ENCODE results near the gene PADI1. TPM values are rescaled to one million over a fixed set of nuclear protein-coding genes. Genes with fewer than 3 reads are reported as not detected.
A peak's percentile ranks its signal among the peaks of the same experiment; 100 is the strongest.

Gene PADI1
- polyA plus RNA-seq, 3 donors: 0.04 TPM; not detected in 2

DNA sequence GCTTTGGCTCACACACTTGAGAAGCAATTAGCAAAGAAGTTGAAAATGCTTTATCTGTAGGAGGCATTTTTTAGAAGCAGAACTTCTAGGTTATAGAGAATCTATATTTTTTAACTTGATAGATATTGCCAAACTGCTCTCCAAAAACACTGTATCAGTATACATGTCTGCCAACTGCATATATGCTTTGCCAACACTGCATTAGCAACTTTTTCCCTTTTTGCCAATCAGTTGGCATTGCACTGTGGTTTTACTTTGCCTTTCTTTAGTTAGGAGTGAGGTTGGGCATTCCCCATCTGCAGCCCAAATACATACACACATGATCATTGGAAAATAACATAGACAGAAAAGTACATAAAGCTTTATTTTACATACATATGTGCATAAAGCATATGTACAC is 59.0 kb downstream of the PADI1 start:
- no peak for DNase-seq (ENCODE audit: low read depth in 3 of 3, low spot score in 2 of 3)

GRCh38 chr1:17264470-17264869 is 59.5 kb downstream of the PADI1 start:
- DNase-seq (ENCODE audit: low read depth in 3 of 3, low spot score in 2 of 3): no peak

DNA sequence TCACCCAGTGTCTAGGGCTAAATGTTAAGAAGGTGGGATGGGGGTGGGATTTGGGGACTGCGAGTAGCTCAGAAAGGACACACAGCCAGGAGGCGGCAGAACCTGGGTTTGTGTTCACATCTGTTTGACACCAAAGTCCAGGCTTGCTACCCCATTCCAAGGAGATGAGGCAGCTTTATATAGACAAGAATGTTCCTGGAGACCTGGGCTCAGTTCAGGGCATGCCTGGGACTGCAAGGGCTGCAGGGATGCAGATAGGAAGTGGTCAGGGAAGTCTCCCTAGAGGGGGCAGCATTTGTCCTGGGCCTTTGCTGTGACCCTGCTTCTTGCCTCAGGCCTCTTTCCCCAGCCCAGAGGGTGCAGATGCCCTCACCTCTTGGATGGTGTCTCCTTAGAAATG is 60.2 kb downstream of the PADI1 start:
- no peak for DNase-seq (ENCODE audit: low read depth in 3 of 3, low spot score in 2 of 3)

DNA sequence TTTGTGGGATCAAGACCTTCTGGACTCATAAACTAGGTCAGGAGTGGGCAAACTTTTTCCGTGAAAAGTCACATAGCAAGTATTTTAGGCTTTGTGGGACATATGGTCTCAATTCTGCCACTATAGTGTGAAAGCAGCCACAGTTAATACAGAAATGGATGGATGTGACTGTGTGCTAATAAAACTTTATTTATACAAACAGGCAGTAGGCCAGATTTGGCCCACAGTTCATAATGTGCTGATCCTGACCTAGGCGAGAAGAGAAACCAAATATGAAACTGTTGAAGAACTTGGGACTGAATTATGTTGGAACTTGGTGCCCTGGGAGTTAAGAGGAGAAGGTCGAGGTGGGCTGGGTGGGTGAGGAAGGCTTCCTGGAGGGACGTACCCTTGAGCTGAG is 61.0 kb downstream of the PADI1 start:
- DNase-seq (ENCODE audit: low read depth in 3 of 3, low spot score in 2 of 3): no peak

GRCh38 chr1:17270891-17271765 is 66.2 kb downstream of the PADI1 start:
- no peak for DNase-seq (ENCODE audit: low read depth in 3 of 3, low spot score in 2 of 3)

- no peak for DNase-seq (ENCODE audit: low read depth in 3 of 3, low spot score in 2 of 3)
Measured at GRCh38 chr1:17272066-17272465, 67.1 kb downstream of the PADI1 start.

GRCh38 chr1:17272646-17273045 is 67.7 kb downstream of the PADI1 start:
- no peak for DNase-seq (ENCODE audit: low read depth in 3 of 3, low spot score in 2 of 3)

DNA sequence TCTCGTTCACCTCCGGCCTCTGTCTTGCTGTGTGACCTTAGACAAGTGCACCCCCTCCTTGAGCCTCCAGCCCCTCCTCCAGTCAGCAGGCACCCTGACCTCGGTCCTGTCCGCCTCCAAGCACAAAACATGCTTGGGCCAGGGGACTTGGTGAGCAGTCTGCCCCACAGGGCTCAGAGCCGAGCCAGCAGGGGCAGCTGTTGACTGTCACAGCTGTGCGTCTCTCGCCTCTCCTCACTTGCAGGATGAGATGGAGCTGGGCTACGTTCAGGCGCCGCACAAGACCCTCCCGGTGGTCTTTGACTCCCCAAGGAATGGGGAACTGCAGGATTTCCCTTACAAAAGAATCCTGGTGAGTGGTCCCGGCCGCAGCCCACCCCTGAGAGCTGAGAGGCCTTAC is 68.2 kb downstream of the PADI1 start:
- no peak for DNase-seq (ENCODE audit: low read depth in 3 of 3, low spot score in 2 of 3)

- peak in 1 of 3 donors; percentile 18 for DNase-seq (ENCODE audit: low read depth in 3 of 3, low spot score in 2 of 3)
Measured at GRCh38 chr1:17274186-17275170, 69.5 kb downstream of the PADI1 start.

- no peak for DNase-seq (ENCODE audit: low read depth in 3 of 3, low spot score in 2 of 3)
Measured at GRCh38 chr1:17276568-17276967, 71.6 kb downstream of the PADI1 start.

DNA sequence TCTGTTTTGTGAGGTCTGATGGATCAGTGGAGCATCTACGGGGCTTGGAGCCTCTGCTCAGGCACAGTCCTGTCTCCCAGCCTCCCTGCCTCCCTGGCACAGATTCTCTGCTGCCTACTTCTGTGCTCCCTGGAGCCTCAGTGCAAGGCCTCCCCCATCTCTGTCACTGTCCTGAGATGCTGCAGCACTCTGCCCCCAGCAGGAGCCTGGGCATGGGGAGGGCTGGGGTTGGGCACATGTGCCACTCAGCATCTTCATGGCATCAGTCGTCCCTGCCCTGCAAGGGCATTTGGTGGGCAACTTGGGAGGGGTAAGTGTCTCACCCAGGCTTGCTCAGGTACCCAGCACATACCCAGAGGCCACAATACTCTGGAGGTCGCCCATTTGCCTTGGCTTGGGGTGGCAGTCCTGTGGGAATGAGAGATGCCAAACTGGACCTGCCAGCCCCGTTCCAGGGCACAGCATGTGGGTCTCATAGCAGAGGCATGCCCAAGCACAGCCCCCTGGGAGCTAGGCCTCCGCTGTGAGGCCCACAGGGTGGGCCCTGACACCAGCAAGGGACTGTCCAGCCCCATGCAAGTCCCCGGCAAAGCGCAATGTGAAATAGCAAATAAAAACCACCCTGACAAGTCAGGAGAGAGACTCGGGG is 72.7 kb downstream of the PADI1 start:
- no peak for DNase-seq (ENCODE audit: low read depth in 3 of 3, low spot score in 2 of 3)

GRCh38 chr1:17278996-17279830 is 74.3 kb downstream of the PADI1 start:
- DNase-seq (ENCODE audit: low read depth in 3 of 3, low spot score in 2 of 3): no peak

DNA sequence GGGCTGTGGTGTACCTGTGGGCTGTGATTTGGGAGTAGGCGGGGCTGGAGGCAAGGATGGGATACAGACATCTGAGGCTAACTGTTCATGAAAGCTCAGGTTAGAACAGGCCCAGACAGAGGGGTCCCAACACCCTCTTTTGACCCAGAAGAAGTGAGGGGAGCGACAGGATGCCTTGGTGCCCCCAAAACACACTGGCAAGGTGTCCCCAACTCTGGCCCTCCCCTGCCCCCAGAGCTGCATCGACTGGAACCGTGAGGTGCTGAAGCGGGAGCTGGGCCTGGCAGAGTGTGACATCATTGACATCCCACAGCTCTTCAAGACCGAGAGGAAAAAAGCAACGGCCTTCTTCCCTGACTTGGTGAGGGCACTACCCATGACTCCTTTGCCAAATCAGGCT is 75.5 kb downstream of the PADI1 start:
- no peak for DNase-seq (ENCODE audit: low read depth in 3 of 3, low spot score in 2 of 3)

- DNase-seq (ENCODE audit: low read depth in 3 of 3, low spot score in 2 of 3): no peak
Measured at GRCh38 chr1:17280894-17281293, 76.0 kb downstream of the PADI1 start.

DNA sequence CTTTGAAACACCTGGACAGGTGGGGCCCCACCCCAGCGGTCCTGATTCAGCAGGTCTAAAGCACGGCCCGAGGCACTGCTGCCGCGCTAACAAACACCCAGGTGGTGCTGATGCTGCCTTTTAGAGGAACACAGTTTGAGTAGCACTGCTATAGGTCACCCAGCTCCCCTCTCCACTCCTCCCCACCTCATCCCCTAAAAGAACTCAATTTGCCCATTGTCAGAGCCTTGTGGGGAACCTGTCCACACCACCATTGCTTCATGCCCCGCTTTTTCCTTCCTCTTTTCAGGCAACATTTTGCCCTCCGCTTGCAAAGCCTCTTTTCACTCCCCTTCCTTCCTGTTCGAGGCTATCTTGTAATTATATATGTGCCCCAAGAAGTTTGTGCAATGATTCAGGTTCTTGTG is 76.8 kb downstream of the PADI1 start:
- no peak for DNase-seq (ENCODE audit: low read depth in 3 of 3, low spot score in 2 of 3)

DNA sequence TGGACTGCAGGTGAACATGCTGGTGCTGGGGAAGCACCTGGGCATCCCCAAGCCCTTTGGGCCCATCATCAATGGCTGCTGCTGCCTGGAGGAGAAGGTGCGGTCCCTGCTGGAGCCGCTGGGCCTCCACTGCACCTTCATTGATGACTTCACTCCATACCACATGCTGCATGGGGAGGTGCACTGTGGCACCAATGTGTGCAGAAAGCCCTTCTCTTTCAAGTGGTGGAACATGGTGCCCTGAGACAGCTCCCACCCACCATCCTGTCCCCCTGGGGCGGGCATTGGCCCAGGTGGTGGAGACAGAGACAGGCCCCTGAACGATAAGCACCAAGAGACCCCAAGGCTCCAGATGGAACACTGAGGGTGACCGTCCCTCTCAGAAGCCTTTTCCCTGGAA is 77.9 kb downstream of the PADI1 start:
- DNase-seq (ENCODE audit: low read depth in 3 of 3, low spot score in 2 of 3): no peak

DNA sequence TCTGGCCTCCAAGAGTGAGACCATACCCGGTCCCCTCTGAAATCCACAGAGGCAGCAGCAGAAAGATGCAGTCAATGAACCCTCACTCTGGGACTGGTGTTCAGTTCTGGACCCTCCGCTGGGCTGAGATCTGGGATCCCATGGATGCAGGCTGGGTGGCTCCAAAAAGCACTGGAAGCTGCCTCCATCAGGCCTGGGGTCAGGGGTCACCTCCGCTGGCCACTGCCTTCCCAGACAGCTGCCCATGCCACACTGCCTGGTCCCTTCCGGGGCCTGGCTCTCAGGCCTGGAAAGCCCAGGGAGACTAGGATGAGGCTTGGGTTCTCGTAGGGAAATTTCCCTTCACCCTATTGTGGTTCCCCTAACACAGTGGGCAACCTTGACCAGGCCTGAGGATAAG is 81.7 kb downstream of the PADI1 start:
- no peak for DNase-seq (ENCODE audit: low read depth in 3 of 3, low spot score in 2 of 3)

DNA sequence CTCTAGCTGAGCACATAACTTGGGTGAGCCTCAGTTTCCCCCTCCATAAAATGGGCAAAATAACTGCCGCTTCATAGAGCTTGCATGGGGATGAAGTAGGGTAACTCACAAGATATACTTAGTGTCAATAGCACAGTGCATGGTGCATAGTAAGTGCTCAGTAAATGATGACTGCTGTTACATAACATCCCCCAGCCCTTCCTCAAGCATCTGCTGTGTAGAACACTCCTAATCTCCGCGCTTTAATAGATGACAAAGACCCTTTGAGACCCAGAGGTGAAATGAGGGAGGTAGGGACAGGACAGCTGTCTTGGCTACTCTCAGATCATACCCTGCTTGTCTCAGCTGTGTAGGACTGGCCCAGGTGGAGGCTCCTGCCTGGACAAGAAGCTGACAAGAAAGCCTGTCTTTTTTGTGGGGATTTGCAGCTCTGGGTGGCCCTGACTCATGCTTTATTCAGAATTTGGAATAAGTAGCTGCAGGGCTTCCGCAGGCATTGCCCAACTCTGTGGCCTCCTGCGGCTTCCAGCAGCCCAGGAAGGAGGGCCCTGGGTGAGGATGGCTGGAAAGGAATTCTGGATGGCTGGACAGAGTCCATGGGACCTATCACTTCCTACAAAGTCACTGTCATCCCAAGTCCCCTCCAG is 82.3 kb downstream of the PADI1 start:
- DNase-seq (ENCODE audit: low read depth in 3 of 3, low spot score in 2 of 3): no peak

DNA sequence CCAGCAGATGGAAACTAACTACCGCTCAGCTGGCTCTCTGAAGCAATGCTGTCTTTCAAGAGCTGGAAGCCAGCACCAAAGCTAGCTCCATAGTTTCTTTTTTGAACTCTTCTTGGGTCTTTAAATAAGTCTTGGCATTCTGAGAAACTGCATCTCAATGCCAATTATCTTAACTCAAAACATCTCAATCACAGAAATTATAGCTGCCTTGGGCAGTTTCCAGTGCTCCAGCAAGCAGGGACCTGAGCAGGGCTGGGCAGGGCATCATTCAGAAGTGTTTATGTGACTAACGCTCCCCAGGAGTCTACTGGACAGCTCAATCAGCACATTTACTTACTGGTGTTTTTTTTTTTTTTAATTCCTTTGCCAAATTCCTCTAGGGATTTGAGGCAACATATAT is 84.8 kb downstream of the PADI1 start:
- DNase-seq (ENCODE audit: low read depth in 3 of 3, low spot score in 2 of 3): no peak

DNA sequence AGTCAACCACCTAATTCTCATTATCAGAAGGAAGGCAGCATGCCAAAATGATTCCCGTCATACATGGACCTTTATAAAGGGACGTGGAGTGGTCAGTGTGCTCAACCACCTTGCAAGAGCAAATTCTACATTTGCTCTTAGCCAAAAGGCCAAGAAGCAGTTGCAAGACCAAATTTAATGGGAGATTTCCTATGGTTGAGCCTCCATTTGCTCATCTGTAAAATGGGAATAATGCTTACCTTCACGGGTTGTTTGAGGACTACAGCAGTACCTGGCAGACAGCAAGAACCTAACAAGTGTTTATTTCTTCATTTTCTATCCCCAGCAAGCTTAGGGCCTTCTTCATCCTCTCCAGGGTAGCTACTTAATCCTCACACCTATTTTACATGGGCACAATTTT is 85.6 kb downstream of the PADI1 start:
- DNase-seq (ENCODE audit: low read depth in 3 of 3, low spot score in 2 of 3): no peak

Data from right renal cortex interstitium (tissue), 3 donors.